H7 (cell line): ENCODE measurements around the gene ZBTB7C. TPM values are rescaled to one million over a fixed set of nuclear protein-coding genes. Genes with fewer than 3 reads are reported as not detected.

ENCODE experiments used
- DNase-seq: peaks from one replicate; pipeline ENCODE4 v3.0.0; 2012
- H3K27me3 ChIP-seq: 2 replicates; pipeline ENCODE4 v1.6.0; 2011; ENCODE audit warnings: mild to moderate bottlenecking, low read length; ENCODE audit not compliant: control insufficient read depth, insufficient read depth
- H3K36me3 ChIP-seq: replicated peaks from 2 replicates; pipeline ENCODE4 v1.5.1; 2011; ENCODE audit warnings: low read length; ENCODE audit not compliant: control insufficient read depth, insufficient read depth
- H3K4me3 ChIP-seq: 2 replicates; pipeline ENCODE4 v1.5.1; 2011; ENCODE audit warnings: low read depth, mild to moderate bottlenecking, control low read depth, low read length, moderate library complexity; ENCODE audit not compliant: insufficient read depth
- total RNA-seq: library from RNA; depleted of rRNA; stranded (reverse); fragments of >200 nt; shearing (Covaris generic); gene quantifications from 2 replicates; pipeline ENCODE4 v1.2.3, GENCODE V29; 2014

Gene ZBTB7C
- total RNA-seq, 1 experiment from 2014 or later: 0.38 TPM

- Histone ChIP-seq H3K36me3 (no peaks in the 10 kb centered on the region), H3K4me3 (no peak overlapping the region), H3K27me3 (no peaks in the 10 kb centered on the region)
- DNase-seq: no peak
These were observed 225.6 kb downstream of the ZBTB7C start for GRCh38 chr18:48183613-48184012.

- no peaks in the 10 kb centered on the region for H3K36me3 ChIP-seq
- DNase-seq: no peak
- no peak overlapping the region for H3K4me3 ChIP-seq
- H3K27me3 ChIP-seq: no peaks in the 10 kb centered on the region
These were observed 226.4 kb downstream of the ZBTB7C start for GRCh38 chr18:48182779-48183178.

- no peak overlapping the region for H3K4me3 ChIP-seq
- H3K36me3 ChIP-seq: no peaks in the 10 kb centered on the region
- no peaks in the 10 kb centered on the region for H3K27me3 ChIP-seq
- no peak for DNase-seq
These were observed 227.3 kb downstream of the ZBTB7C start for GRCh38 chr18:48181857-48182256.

- H3K4me3 ChIP-seq: no peak overlapping the region
- no peaks in the 10 kb centered on the region for H3K27me3 ChIP-seq
- no peaks in the 10 kb centered on the region for H3K36me3 ChIP-seq
- no peak for DNase-seq
These were observed 227.9 kb downstream of the ZBTB7C start for GRCh38 chr18:48181087-48181823.

DNA sequence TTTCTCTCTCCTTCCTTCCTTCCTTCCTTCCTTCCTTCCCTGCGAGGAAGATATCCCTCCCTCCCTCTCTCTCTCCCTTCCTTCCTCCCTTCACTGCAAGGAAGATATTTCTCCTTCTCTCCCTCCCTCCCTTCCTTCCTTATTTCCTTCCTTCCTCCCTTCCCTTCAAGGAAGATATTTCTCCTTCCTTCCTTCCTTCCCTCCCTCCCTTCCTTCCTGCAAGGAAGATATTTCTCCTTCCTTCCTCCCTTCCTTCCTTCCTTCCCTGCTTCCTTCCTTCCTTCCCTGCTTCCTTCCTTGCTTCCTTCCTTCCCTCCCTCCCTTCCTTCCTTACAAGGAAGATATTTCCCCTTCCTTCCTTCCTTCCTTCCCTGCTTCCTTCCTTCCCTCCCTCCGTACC, 229.5 kb downstream of the ZBTB7C start:
- Histone ChIP-seq H3K36me3 (no peaks in the 10 kb centered on the region), H3K27me3 (no peaks in the 10 kb centered on the region), H3K4me3 (no peak overlapping the region)
- no peak for DNase-seq

- H3K4me3 ChIP-seq: no peak overlapping the region
- H3K36me3 ChIP-seq: no peaks in the 10 kb centered on the region
- DNase-seq: no peak
- no peaks in the 10 kb centered on the region for H3K27me3 ChIP-seq
These were observed 230.2 kb downstream of the ZBTB7C start for GRCh38 chr18:48179001-48179400.

- Histone ChIP-seq H3K27me3 (no peaks in the 10 kb centered on the region), H3K36me3 (no peaks in the 10 kb centered on the region), H3K4me3 (no peak overlapping the region)
- no peak for DNase-seq
These were observed 232.3 kb downstream of the ZBTB7C start for GRCh38 chr18:48176909-48177308.

- H3K4me3 ChIP-seq: no peak overlapping the region
- H3K36me3 ChIP-seq: no peaks in the 10 kb centered on the region
- no peak for DNase-seq
- no peaks in the 10 kb centered on the region for H3K27me3 ChIP-seq
These were observed 235.6 kb downstream of the ZBTB7C start for GRCh38 chr18:48173557-48173956.

GRCh38 chr18:48172226-48173006, 236.8 kb downstream of the ZBTB7C start:
- H3K36me3 ChIP-seq: no peaks in the 10 kb centered on the region
- no peak overlapping the region for H3K4me3 ChIP-seq
- H3K27me3 ChIP-seq: no peaks in the 10 kb centered on the region
- DNase-seq: no peak

DNA sequence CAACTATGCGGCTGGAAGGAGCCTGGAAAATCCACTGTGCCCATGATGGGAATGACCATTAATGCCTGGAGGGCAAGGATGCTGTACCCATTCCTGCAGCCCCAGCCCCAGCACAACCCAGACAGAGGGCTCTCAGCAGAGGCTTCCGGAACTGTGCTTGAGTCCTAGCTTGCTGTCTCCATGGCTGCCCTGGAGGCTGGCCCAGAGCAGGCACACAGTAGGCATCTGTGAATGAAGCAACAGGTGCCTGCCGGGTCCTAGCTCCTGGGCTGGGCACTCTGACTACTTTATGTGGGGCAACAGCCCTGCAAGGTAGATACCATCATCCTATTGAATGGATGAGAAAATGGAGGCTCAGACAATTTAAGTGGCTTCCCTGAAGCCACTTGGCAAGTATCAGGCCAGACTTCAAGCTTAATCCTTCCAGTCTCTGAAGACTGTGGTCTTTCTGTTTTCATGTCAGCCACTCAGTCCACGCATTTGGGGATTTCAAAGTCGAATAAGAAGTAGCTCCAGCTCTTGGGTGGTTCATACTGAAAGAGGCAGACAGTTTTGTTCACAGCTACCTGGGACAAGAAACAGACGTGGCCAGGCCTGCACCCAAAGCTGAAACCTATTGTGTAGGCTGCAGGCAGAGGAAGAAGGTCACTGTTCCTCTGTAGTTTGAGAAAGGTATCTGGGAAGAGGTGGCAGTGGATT, 237.5 kb downstream of the ZBTB7C start:
- Histone ChIP-seq H3K27me3 (no peaks in the 10 kb centered on the region), H3K4me3 (no peak overlapping the region), H3K36me3 (no peaks in the 10 kb centered on the region)
- DNase-seq: no peak

- Histone ChIP-seq H3K4me3 (no peak overlapping the region), H3K27me3 (no peaks in the 10 kb centered on the region), H3K36me3 (no peaks in the 10 kb centered on the region)
- DNase-seq: no peak
These were observed 238.5 kb downstream of the ZBTB7C start for GRCh38 chr18:48170651-48171050.

GRCh38 chr18:48168861-48169260, 240.3 kb downstream of the ZBTB7C start:
- H3K27me3 ChIP-seq: no peaks in the 10 kb centered on the region
- H3K4me3 ChIP-seq: no peak overlapping the region
- no peaks in the 10 kb centered on the region for H3K36me3 ChIP-seq
- no peak for DNase-seq

- no peaks in the 10 kb centered on the region for H3K36me3 ChIP-seq
- DNase-seq: no peak
- H3K27me3 ChIP-seq: no peaks in the 10 kb centered on the region; the same call in 1 of the 2 replicates
- H3K4me3 ChIP-seq: no peak overlapping the region
These were observed 241.3 kb downstream of the ZBTB7C start for GRCh38 chr18:48167897-48168253.

DNA sequence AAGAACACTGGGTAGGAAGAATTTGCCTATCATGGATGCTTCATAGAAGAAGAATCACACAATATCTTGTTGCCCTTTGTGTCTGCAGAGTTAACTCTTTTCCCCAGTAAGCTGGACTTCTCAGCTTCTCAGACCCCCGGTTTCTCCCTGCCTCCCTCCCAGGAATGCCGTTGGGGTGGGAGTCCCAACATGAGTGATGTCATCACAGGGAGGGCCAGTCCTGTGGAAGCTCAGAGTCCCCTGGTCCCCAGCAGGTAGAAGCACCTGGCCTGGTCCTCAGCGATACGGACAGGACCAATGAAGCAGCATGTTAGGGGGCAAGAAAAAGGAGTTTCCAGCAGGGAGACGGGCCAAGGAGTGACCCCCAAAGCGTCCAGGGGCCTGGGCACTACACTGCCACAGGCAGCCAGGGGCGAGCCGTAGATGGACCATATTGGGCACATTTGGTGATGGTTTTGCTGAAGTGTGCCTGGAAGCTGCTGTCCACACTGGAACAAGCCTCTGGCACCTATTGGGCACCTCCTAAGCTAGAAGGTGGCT, 242.8 kb downstream of the ZBTB7C start:
- Histone ChIP-seq H3K4me3 (no peak overlapping the region), H3K27me3 (no peaks in the 10 kb centered on the region; the same call in none of the 2 replicates), H3K36me3 (no peaks in the 10 kb centered on the region)
- DNase-seq: no peak
